GM23248 (cell line): Measurements from ENCODE around the gene ACOX3.

Experiments
- EZH2 ChIP-seq: fragments of 200-600 bp; sonication (generic); IDR thresholded peaks from 2 replicates; pipeline ENCODE4 v1.6.1; 2018; ENCODE audit warnings: antibody characterized with exemption, mild to moderate bottlenecking; ENCODE audit not compliant: insufficient read depth, poor library complexity, severe bottlenecking
- EZH2phosphoT487 ChIP-seq: fragments of 200-600 bp; sonication (generic); IDR thresholded peaks from 2 replicates; pipeline ENCODE4 v1.6.1; 2018; ENCODE audit warnings: antibody characterized with exemption, moderate library complexity, mild to moderate bottlenecking, low read depth; ENCODE audit not compliant: insufficient read depth

DNA sequence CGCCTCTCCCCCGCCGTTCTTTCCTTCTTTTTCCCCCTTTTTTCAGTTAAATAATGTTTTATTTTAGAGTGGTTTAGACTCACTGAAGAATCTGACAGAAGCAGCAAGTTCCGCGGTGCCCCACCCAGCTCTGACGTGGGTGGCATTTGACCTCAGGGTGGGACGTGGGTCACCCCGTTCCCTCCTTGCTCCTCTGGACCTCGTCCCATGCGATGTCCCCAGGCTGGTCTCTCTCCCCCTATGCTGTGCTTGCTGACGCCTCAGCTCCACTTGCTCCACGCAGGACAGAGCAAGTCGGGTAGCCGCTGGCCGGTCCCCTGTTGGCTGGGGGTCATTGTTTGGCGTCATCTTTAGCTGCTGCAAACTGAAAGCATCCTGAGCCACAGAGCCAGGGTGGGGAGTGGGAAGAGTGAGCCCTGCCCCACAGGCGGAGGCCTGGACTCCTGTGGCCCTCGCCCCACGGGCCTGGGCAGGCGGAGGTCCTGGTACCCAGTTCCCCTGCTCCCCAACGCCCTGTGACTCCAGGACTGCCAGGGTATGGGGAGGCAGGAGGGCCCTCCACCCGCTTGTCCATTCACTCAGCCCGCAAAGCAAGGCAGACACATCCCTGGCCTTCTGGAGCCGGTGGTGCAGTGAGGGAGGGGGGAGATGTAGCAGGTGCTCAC, 30.8 kb upstream of the ACOX3 start:
- TF ChIP-seq EZH2 (no peak), EZH2phosphoT487 (no peak)
